ENCODE data around the gene ZNF438. TPM values are rescaled to one million over a fixed set of nuclear protein-coding genes. Genes with fewer than 3 reads are reported as not detected.
"Not testable (repeated sequence)": the region's sequence is repeated elsewhere in the genome, so short reads cannot be mapped to it uniquely, and the experiment has no call there.

Gene ZNF438
- total RNA-seq, 2 donors from 2014 or later, result 2.6 to 3.0 TPM

DNA sequence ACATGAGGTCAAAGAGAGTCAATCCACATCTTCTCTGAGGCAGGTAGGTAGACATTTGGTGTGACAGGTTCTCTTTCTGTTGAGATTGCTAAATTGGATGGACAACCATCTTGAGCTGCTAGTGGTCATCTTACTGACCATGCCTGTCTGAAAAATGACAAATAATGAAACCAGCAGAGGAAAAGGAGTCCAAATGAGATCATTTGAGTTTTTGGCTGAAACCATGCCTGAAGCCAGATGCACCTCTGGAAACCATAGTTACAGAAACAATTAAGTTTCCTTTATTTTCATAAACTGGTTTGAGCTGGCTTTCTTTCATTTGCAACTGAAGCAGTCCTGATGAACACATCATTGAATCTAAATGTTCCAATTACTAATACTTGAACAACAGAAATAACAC, 100.6 kb downstream of the ZNF438 start:
- Histone ChIP-seq H3K9me3 (ENCODE audit: control insufficient read depth, low read length) (peaks cover 8% of the 10 kb centered on the region), H3K27ac (ENCODE audit: low read depth, low read length) (no peak overlapping the region), H3K36me3 (ENCODE audit: control insufficient read depth, insufficient read depth, low read length) (peaks cover 5% of the 10 kb centered on the region), H3K9ac (ENCODE audit: extremely low read depth, low read length, poor library complexity, severe bottlenecking) (no peak overlapping the region), H3K4me1 (ENCODE audit: control insufficient read depth, insufficient read depth, low read length) (no peaks in the 10 kb centered on the region), H3K4me3 (ENCODE audit: low read length) (no peak overlapping the region), H3K27me3 (ENCODE audit: control insufficient read depth, insufficient read depth, low read length, poor library complexity, severe bottlenecking) (no peaks in the 10 kb centered on the region)
- Mint-ChIP-seq H3K9me3 (peaks cover 27% of the 10 kb centered on the region), H3K27me3 (ENCODE audit: insufficient read depth) (no peaks in the 10 kb centered on the region), H3K36me3 (ENCODE audit: low read depth) (peaks cover 27% of the 10 kb centered on the region), H3K27ac (no peak overlapping the region), H3K4me1 (no peaks in the 10 kb centered on the region), H3K4me3 (no peak overlapping the region)
- DNase-seq, result no peak
- TF ChIP-seq, protein P1, sequence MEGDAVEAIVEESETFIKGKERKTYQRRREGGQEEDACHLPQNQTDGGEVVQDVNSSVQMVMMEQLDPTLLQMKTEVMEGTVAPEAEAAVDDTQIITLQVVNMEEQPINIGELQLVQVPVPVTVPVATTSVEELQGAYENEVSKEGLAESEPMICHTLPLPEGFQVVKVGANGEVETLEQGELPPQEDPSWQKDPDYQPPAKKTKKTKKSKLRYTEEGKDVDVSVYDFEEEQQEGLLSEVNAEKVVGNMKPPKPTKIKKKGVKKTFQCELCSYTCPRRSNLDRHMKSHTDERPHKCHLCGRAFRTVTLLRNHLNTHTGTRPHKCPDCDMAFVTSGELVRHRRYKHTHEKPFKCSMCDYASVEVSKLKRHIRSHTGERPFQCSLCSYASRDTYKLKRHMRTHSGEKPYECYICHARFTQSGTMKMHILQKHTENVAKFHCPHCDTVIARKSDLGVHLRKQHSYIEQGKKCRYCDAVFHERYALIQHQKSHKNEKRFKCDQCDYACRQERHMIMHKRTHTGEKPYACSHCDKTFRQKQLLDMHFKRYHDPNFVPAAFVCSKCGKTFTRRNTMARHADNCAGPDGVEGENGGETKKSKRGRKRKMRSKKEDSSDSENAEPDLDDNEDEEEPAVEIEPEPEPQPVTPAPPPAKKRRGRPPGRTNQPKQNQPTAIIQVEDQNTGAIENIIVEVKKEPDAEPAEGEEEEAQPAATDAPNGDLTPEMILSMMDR (conservative IDR thresholded peaks at IDR 0.05), result no peak

DNA sequence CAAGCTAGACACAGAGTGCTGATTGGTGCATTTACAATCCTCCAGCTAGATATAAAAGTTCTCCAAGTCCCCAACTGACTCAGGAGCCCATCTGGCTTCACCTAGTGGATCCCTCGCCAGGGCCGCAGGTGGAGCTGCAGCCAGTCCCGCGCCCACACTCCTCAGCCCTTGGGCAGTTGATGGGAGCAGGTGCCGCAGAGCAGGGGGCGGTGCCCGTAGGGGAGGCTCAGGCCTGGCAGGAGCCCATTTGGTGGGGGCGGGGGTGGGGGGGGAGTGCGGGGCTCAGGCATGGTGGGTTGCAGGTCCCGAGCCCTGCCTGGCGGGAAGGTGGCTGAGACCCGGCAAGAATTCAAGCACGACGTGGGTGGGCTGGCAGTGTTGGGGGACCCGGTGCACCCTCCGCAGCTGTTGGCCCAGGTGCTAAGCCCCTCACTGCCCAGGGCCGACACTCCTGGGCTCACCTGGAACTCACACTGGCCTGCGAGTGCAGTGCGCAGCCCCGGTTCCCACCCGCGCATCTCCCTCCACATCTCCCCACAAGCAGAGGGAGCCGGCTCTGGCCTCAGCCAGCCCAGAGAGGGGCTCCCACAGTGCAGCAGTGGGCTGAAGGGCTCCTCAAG, 101.7 kb downstream of the ZNF438 start:
- Histone ChIP-seq H3K27ac (ENCODE audit: low read depth, low read length) (no peak overlapping the region), H3K4me3 (ENCODE audit: low read length) (no peak overlapping the region), H3K9ac (ENCODE audit: extremely low read depth, low read length, poor library complexity, severe bottlenecking) (no peak overlapping the region), H3K27me3 (ENCODE audit: control insufficient read depth, insufficient read depth, low read length, poor library complexity, severe bottlenecking) (no peaks in the 10 kb centered on the region), H3K9me3 (ENCODE audit: control insufficient read depth, low read length) (peaks cover 8% of the 10 kb centered on the region), H3K4me1 (ENCODE audit: control insufficient read depth, insufficient read depth, low read length) (no peaks in the 10 kb centered on the region), H3K36me3 (ENCODE audit: control insufficient read depth, insufficient read depth, low read length) (peaks cover 5% of the 10 kb centered on the region)
- TF ChIP-seq, protein P1 (conservative IDR thresholded peaks at IDR 0.05), result no peak
- no peak overlapping the region for H3K4me3 Mint-ChIP-seq
- WGBS, 2 experiments (ENCODE audit: insufficient coverage in 1 of 2, insufficient read length in 1 of 2), result 90 to 96% methylated on average over 2 to 23 of the region's 23 CpGs
- no peak for DNase-seq
- H3K36me3 Mint-ChIP-seq (ENCODE audit: low read depth), result peaks cover 23% of the 10 kb centered on the region
- H3K4me1 Mint-ChIP-seq, result no peaks in the 10 kb centered on the region
- peaks cover 28% of the 10 kb centered on the region for H3K9me3 Mint-ChIP-seq
- no peak overlapping the region for H3K27ac Mint-ChIP-seq
- no peaks in the 10 kb centered on the region for H3K27me3 Mint-ChIP-seq (ENCODE audit: insufficient read depth)

DNA sequence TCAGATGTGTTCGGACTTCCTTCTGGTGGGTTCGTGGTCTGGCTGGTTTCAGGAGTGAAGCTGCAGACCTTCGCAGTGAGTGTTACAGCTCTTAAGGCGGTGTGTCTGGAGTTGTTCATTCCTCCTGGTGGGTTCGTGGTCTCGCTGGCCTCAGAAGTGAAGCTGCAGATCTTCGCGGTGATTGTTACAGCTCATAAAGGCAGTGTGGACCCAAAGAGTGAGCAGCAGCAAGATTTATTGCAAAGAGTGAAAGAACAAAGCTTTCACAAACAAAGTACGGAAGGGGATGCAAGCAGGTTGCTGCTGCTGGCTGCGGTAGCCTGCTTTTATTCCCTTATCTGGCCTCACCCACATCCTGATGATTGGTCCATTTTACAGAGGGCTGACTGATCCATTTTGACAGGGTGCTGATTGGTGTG, 102.3 kb downstream of the ZNF438 start:
- not testable (repeated sequence) for H3K27ac ChIP-seq (ENCODE audit: low read depth, low read length); H3K27ac Mint-ChIP-seq; H3K4me3 ChIP-seq (ENCODE audit: low read length); H3K27me3 Mint-ChIP-seq (ENCODE audit: insufficient read depth); H3K4me1 ChIP-seq (ENCODE audit: control insufficient read depth, insufficient read depth, low read length); H3K4me1 Mint-ChIP-seq; H3K27me3 ChIP-seq (ENCODE audit: control insufficient read depth, insufficient read depth, low read length, poor library complexity, severe bottlenecking); DNase-seq; H3K9ac ChIP-seq (ENCODE audit: extremely low read depth, low read length, poor library complexity, severe bottlenecking); H3K4me3 Mint-ChIP-seq; H3K36me3 ChIP-seq (ENCODE audit: control insufficient read depth, insufficient read depth, low read length)
- peaks cover 34% of the 10 kb centered on the region for H3K9me3 Mint-ChIP-seq
- WGBS, 2 experiments (ENCODE audit: insufficient coverage in 1 of 2, insufficient read length in 1 of 2), result 94 to 96% methylated on average over 10 of the region's 10 CpGs
- peaks cover 11% of the 10 kb centered on the region for H3K9me3 ChIP-seq (ENCODE audit: control insufficient read depth, low read length)
- H3K36me3 Mint-ChIP-seq (ENCODE audit: low read depth), result peaks cover 25% of the 10 kb centered on the region

DNA sequence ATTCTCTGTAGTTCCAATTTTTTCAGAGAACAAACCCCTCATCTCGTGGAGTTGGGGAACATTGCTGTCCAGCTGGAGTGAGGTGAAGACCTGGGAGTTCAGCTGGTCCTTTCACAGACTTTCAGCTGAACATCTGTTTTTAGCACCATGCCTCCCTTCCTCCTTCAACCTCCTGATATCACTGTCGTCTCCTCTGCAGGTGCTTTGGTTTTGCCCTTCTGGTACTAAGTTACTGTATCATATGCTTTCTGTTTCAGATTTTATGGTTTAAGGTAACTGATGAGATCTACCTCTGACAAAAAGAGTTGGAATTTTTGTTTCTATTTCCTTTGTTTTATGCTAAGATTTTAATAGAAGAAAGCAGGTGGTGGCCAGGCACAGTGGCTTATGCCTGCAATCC, 102.9 kb downstream of the ZNF438 start:
- Mint-ChIP-seq H3K36me3 (ENCODE audit: low read depth) (peaks cover 28% of the 10 kb centered on the region), H3K4me1 (no peaks in the 10 kb centered on the region)

More for the DNA sequence above, 102.9 kb downstream of the ZNF438 start:
- H3K27me3 Mint-ChIP-seq (ENCODE audit: insufficient read depth), result no peaks in the 10 kb centered on the region
- Histone ChIP-seq H3K9me3 (ENCODE audit: control insufficient read depth, low read length) (peaks cover 17% of the 10 kb centered on the region), H3K4me1 (ENCODE audit: control insufficient read depth, insufficient read depth, low read length) (no peaks in the 10 kb centered on the region), H3K27me3 (ENCODE audit: control insufficient read depth, insufficient read depth, low read length, poor library complexity, severe bottlenecking) (no peaks in the 10 kb centered on the region), H3K9ac (ENCODE audit: extremely low read depth, low read length, poor library complexity, severe bottlenecking) (no peak overlapping the region), H3K27ac (ENCODE audit: low read depth, low read length) (no peak overlapping the region), H3K36me3 (ENCODE audit: control insufficient read depth, insufficient read depth, low read length) (peaks cover 9% of the 10 kb centered on the region), H3K4me3 (ENCODE audit: low read length) (no peak overlapping the region)
- TF ChIP-seq, protein P1 (conservative IDR thresholded peaks at IDR 0.05), result no peak
- no peak for DNase-seq
- H3K9me3 Mint-ChIP-seq, result peaks cover 37% of the 10 kb centered on the region
- H3K27ac Mint-ChIP-seq, result no peak overlapping the region
- H3K4me3 Mint-ChIP-seq, result no peak overlapping the region
- WGBS, 2 experiments (ENCODE audit: insufficient coverage in 1 of 2, insufficient read length in 1 of 2), result 88% methylated on average over 2 of the region's 2 CpGs; no CpG with 5 or more reads in 1 of the 2 experiments
